GM12891 (cell line): ENCODE measurements around the gene HMCN1.

ENCODE experiments used
- PAX5 ChIP-seq: IDR thresholded peaks from 2 replicates; pipeline ENCODE4 v1.6.1; 2011; ENCODE audit warnings: low read length, moderate library complexity, mild to moderate bottlenecking; ENCODE audit not compliant: insufficient read depth, severe bottlenecking
- POLR2A ChIP-seq: IDR thresholded peaks from 2 replicates; pipeline ENCODE4 v1.6.1; 2011; ENCODE audit warnings: low read depth, low read length, control low read depth
- POLR2AphosphoS5 ChIP-seq: IDR thresholded peaks from 2 replicates; pipeline ENCODE4 v1.6.1; 2011; ENCODE audit warnings: low read depth, low read length, control low read depth
- POU2F2 ChIP-seq: IDR thresholded peaks from 2 replicates; pipeline ENCODE4 v1.6.1; 2011; ENCODE audit warnings: low read depth, mild to moderate bottlenecking, control low read depth, low read length, moderate library complexity
- SPI1 ChIP-seq: IDR thresholded peaks from 2 replicates; pipeline ENCODE4 v1.6.1; 2011; ENCODE audit warnings: low read depth, low read length, control low read depth
- TAF1 ChIP-seq: IDR thresholded peaks from 2 replicates; pipeline ENCODE4 v1.6.1; 2011; ENCODE audit warnings: low read depth, low read length, control low read depth

DNA sequence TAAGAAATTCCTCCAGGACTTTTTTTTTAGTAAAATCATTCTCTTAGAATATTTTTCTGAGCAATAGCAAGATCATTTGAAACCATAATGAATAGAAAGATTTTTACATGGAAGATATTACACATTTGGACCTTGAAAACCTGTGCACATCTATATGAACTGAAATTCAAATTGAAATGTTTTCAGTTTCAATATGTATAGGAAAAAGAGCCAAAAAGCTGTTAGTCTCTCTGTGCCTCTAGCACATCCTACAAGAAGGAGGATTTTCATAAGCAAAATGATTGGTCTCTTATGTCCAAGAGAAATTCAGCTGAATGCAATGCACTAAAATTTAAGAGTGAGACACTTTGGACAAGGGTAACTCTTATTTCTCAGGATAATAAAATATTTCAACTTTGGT is 8.2 kb downstream of the HMCN1 start:
- TF ChIP-seq POLR2A (no peak), POLR2AphosphoS5 (no peak), TAF1 (no peak), PAX5 (no peak), SPI1 (no peak), POU2F2 (no peak)
